HG03045 (cell line): ENCODE results near the gene SLC25A40.

Source experiments
- ATAC-seq: cut with Tn5 transposase; IDR thresholded peaks from one replicate; pipeline ENCODE4 v1.9.1; 2021; ENCODE audit warnings: mild to moderate bottlenecking, moderate library complexity; ENCODE audit not compliant: unreplicated experiment

The SLC25A40 gene

DNA sequence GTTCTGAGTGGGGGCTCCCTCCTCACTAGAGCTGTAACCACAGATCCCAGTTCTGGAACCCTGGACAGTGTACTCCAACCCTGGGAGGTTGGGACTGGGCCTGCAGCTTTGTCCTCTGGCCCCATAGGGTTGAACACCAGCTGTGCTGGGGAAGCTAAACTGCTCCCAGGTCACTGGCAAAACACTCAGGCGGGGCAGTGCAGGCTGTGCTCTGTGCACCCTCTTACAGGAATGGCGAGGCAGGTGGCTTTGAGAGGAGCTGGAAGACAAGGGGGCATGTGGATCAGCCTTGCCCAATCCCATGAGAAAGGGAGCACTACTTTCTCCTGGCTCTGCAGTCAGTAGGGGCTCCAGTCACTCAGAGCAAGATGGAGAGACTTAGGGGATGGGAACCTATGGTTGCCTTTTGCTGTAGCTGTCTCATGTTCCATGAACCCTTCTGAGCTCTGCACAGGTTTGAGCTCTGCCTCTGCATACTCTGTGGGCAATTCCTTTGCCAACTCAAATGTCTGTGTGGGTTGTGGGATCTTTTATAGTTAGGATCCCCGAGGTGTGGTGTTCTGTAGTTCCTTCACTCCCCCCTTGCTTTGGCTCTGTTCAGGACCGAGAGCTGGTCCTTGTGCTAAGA is 90.7 kb downstream of the SLC25A40 start:
- no peak for ATAC-seq

DNA sequence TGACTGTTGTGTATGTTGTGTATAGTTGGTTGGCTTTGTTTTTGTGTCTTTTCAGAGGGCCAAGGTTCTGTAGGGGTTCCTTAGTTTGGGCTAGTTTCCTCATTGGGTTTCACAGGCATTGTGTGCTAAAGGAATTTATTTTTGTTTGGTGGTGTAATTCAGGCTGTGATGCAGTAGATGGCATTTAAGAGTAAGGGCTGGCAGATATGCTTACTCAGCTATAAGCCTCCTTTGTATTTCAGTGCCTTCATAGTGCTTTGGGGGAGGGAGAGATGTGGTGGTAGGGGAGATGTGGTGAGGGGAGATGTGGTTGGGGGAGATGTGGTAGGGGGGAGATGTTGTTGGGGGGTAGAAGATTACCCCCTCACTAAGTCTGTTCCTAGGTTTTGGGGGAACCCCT is 91.7 kb downstream of the SLC25A40 start:
- ATAC-seq, result no peak
